Fibroblast of mammary gland (primary cell): ENCODE results near the gene BIN1.

Experiments used
- DNase-seq: peaks from one replicate; pipeline ENCODE4 v3.0.0-alpha.2; 2010; ENCODE audit warnings: low read depth
- H3K4me3 ChIP-seq: 2 replicates; pipeline ENCODE4 v1.5.1; 2011; ENCODE audit warnings: low read depth, mild to moderate bottlenecking, low read length, moderate library complexity; ENCODE audit not compliant: control insufficient read depth
- TF ChIP-seq, protein P1 (sequence below): conservative IDR thresholded peaks from 2 replicates; pipeline ENCODE4 v1.5.1; 2011; ENCODE audit warnings: low read depth, low read length, inconsistent platforms; ENCODE audit not compliant: control insufficient read depth, insufficient read depth

BIN1 gene

DNA sequence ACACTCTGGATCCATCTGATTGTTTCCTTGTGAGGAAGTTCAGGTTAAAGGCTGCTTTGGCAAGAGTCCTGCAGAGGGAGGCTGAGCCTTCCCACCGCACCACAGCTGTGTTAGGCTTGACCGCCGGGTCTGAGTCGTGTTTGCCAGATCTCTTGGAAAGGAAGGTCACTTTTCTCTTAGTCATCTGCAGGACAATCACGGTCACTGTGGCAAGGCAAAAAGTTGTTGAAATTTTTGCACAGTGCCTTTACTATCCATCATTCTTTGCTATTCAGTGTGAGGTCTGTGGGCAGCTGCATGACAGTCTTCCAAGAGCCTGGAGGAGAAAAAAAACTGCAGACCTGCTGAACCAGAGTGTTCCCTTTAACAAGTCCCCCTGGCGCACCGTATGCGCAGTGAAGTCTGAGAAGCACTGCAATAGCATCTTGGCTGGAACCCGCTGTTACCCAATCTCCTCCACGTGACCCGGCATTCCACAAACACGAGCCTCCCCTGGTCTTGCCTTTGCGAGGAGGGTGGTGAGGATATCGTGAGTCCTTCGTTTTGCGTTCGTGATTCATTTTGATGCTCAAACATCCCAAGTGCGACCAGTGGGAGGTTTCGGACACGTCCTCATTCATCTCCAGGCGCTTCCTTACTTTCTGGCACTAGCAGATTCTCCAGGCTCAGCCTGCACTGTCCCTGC is 23.0 kb downstream of the BIN1 start:
- peak; percentile 99 for DNase-seq
- TF ChIP-seq, protein P1, sequence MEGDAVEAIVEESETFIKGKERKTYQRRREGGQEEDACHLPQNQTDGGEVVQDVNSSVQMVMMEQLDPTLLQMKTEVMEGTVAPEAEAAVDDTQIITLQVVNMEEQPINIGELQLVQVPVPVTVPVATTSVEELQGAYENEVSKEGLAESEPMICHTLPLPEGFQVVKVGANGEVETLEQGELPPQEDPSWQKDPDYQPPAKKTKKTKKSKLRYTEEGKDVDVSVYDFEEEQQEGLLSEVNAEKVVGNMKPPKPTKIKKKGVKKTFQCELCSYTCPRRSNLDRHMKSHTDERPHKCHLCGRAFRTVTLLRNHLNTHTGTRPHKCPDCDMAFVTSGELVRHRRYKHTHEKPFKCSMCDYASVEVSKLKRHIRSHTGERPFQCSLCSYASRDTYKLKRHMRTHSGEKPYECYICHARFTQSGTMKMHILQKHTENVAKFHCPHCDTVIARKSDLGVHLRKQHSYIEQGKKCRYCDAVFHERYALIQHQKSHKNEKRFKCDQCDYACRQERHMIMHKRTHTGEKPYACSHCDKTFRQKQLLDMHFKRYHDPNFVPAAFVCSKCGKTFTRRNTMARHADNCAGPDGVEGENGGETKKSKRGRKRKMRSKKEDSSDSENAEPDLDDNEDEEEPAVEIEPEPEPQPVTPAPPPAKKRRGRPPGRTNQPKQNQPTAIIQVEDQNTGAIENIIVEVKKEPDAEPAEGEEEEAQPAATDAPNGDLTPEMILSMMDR = peak; percentile 44
- H3K4me3 ChIP-seq = peak overlapping the region; percentile 23

DNA sequence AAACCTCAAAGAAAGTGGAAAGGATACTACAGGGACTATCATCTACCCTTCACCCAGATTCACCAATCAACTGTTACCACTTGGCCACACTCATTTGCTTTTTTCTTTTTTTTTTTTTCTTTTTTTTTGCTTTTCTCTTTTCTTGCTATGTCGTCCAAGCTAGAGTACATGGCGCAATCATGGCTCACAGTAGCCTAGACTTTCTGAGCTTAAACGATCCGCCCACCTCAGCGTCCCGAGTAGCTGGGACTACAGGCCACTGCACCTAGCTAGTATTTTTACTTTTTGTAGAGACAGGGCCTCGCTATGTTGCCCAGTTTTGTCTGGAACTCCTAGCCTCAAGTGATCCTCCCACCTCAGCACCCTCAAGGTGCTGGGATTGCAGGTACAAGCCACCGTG is 24.0 kb downstream of the BIN1 start:
- TF ChIP-seq, protein P1 = no peak
- DNase-seq = peak; percentile 92
- no peak overlapping the region for H3K4me3 ChIP-seq

DNA sequence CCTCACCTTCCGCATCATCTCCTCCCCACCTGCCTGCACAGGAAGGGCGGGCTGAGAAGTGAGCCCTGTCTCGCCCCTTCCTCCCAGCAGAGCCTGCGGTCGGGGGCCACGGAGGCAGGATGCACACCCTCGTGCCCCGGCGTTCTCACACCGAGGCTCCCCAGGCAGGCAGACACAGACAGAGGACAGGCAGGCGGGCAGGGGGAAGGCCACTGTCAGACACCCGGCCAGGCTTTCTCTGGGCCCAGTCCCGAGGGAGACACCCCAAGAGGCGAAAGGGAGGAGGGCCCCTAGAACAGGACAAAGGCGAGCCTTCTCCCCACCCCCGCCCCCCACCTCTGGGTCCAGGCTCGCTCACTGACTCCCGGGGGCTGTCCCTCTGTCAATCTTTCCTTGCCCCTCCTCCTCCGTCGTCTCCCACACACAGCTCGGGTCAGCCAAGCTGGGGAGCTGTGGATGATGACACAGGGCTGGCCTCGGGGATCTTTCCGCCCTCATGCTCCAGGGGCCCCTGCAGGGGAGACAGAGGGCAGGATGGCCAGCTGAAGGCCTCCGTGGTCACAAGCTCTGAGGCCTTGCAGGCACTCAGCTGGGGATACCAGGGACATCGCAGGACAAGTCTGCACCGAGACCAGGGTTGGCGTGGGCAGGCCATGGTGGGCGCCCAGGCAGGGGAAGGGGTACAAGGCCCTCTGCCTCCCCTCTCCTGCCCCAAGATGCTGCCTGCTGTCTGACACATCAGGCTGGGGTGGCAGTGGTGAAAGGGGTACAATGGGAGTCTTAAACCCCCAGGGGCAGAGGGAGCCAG is 24.9 kb downstream of the BIN1 start:
- TF ChIP-seq, protein P1 = no peak
- DNase-seq = peak; percentile 66
- no peak overlapping the region for H3K4me3 ChIP-seq

DNA sequence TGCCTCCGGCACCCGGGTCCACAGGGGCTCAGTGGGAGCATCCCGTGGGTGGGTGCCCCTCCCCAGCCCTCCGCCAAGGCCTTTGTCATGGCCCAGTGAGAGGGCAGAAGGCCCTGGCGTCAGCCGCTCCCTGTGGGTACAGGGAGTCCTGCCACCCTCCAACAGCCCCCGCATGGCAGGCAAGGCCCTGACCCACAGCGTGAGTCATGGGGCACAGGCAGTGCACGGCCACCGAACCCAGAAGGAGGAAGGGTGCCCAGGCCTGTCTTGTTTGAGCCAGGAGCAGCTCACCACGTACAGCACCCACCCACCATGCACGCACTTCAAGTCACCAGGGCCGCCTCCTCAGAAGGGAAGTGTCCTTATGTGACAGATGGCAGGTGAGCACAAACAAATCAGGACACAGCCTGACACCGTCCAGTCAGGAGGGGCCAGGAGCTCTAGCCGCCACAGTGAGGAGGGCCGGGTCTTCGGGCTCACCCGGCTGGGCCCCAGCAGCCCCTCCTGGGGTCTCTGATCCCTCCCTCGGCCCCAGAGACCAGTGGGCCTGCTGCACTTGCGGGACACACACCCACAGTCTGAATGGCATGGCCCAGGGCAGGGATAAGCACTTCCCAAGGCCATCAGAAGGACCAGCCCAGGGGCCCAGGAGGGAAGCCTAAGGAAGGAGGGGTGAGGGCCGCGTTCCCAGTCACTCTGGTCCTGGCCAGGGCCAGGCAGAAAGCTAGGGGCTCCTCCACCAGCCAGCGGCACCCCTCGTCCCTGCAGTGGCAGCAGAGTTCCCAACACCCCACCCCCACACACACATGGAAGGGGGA is 25.8 kb downstream of the BIN1 start:
- H3K4me3 ChIP-seq = no peak overlapping the region
- TF ChIP-seq, protein P1 = no peak
- peak; percentile 68 for DNase-seq

DNA sequence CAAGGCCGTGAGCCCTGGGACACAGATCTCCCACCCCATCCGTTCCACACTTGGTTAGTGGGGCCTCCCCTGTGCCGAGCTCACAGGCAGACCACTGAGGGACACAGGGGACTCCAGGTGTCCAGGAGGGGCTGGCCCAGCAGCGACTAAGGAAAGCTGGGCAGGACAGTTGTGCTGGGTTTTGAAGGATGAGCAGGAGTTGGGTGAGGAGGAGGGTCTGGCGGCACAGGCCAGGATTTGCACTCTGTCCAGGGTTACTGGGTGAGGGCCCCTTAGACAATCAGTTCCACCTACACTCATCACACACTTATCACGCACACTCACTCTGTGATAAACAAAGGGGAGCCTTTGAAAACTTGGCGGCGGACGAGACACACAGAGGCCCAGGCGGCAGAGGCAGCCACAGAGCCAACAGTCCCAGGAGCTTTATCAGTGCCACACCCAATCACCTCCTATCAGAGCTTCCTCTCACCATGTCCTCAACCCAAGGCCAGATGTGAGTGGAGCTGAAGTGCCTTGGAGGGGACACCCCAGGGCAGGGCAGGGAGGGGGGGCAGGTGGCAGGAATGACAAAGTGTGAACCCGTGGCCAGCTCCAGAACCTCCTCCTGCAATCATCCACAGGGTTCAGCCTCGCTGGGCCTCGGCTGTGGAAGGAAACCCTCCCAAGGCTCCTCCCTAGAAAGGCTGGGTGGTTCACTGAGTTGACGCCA is 26.6 kb downstream of the BIN1 start:
- H3K4me3 ChIP-seq = no peak overlapping the region
- TF ChIP-seq, protein P1 = no peak
- DNase-seq = no peak

DNA sequence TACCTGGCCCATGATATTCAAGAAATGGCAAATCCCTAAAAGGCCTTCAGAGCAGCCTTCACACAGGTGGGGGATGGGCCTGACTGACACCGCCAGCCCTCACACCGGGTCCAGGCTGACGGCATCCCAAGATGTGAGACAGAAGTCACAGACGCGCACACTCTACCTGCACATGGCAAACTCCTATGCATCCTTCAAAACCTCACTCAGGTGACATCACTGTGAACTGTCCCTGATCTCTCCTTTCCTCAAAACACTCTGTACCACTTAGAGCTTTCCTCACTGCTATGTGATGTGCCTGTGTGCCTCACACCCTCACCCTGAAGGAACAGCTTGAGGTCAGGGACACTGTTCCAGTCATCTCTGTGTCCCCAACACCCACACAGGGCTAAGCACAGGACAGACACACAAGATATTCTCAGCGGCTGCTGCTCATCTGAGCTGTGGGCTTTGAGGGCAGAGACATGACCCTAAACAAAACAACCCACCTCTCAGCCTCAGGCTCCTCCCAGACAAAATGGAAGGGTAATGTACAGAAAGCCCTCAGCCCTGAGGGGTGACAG is 27.5 kb downstream of the BIN1 start:
- DNase-seq = no peak
- TF ChIP-seq, protein P1 = no peak

More for the DNA sequence above, 27.5 kb downstream of the BIN1 start:
- H3K4me3 ChIP-seq = no peak overlapping the region
